WTC11 (cell line): Measurements from ENCODE around the gene GFOD2. TPM values are rescaled to one million over a fixed set of nuclear protein-coding genes. Genes with fewer than 3 reads are reported as not detected.

ENCODE experiments used
- ATAC-seq: fragments of 200-7000 bp; cut with Tn5 transposase; 2 replicates; pipeline ENCODE4 v1.10.0; 2021; ENCODE audit warnings: mild to moderate bottlenecking, moderate library complexity
- CTCF ChIA-PET: fragments of 300-600 bp; sonication (Branson Sonifier 250); formaldehyde crosslinking; loops from one replicate; lab custom pipeline; 2021; ENCODE audit warnings: antibody characterized with exemption; lab: Charles Lee
- POLR2A ChIA-PET: fragments of 350-600 bp; sonication (Branson Sonifier 250); formaldehyde crosslinking; loops from one replicate; lab custom pipeline; 2021; ENCODE audit warnings: antibody characterized with exemption; lab: Charles Lee
- DNase-seq: peaks from one replicate; pipeline ENCODE4 v3.0.0; 2021; ENCODE audit warnings: low spot score
- H3K27ac Mint-ChIP-seq: 2 replicates; pipeline ENCODE4 v1.8.0; 2021; ENCODE audit warnings: mixed read lengths
- H3K27me3 Mint-ChIP-seq: 2 replicates; pipeline ENCODE4 v1.8.0; 2021; ENCODE audit warnings: low read depth, mild to moderate bottlenecking, moderate library complexity, mixed read lengths
- H3K36me3 Mint-ChIP-seq: 2 replicates; pipeline ENCODE4 v1.8.0; 2021; ENCODE audit warnings: mixed read lengths
- H3K4me1 Mint-ChIP-seq: 2 replicates; pipeline ENCODE4 v1.8.0; 2022; ENCODE audit warnings: mixed read lengths
- H3K4me3 Mint-ChIP-seq: 2 replicates; pipeline ENCODE4 v1.8.0; 2021; ENCODE audit warnings: mild to moderate bottlenecking, moderate library complexity, mixed read lengths
- H3K9me3 Mint-ChIP-seq: 2 replicates; pipeline ENCODE4 v1.8.0; 2021; ENCODE audit warnings: mixed read lengths
- ATF1 ChIP-seq: sonication (generic); formaldehyde crosslinking; IDR thresholded peaks from 2 replicates; pipeline ENCODE4 v1.8.1; 2023; ENCODE audit warnings: mild to moderate bottlenecking, moderate library complexity, missing genetic modification reagents
- CREM ChIP-seq: sonication (generic); formaldehyde crosslinking; IDR thresholded peaks from 2 replicates; pipeline ENCODE4 v1.8.1; 2022; ENCODE audit warnings: mild to moderate bottlenecking, missing genetic modification reagents, moderate library complexity
- ESRRA ChIP-seq: sonication (generic); formaldehyde crosslinking; IDR thresholded peaks from 2 replicates; pipeline ENCODE4 v1.8.1; 2022; ENCODE audit warnings: mild to moderate bottlenecking, missing genetic modification reagents, borderline replicate concordance
- HMGXB4 ChIP-seq: sonication (generic); formaldehyde crosslinking; IDR thresholded peaks from 2 replicates; pipeline ENCODE4 v1.8.1; 2023; ENCODE audit warnings: mild to moderate bottlenecking, moderate library complexity, missing genetic modification reagents
- MYBL2 ChIP-seq: sonication (generic); formaldehyde crosslinking; IDR thresholded peaks from 2 replicates; pipeline ENCODE4 v1.8.1; 2023; ENCODE audit warnings: mild to moderate bottlenecking, moderate library complexity, missing genetic modification reagents
- NFE2L1 ChIP-seq: sonication (generic); formaldehyde crosslinking; IDR thresholded peaks from 2 replicates; pipeline ENCODE4 v1.8.1; 2023; ENCODE audit warnings: missing genetic modification reagents
- RORB ChIP-seq: fragments of 250-450 bp; sonication (Bioruptor Pico); IDR thresholded peaks from 2 replicates; pipeline ENCODE4 v1.9.0; 2021; ENCODE audit warnings: mild to moderate bottlenecking
- SOX15 ChIP-seq: fragments of 250-450 bp; sonication (Bioruptor Pico); IDR thresholded peaks from 2 replicates; pipeline ENCODE4 v1.9.0; 2021; ENCODE audit warnings: mild to moderate bottlenecking
- total RNA-seq: library from RNA; stranded (reverse); gene quantifications from 3 replicates; pipeline ENCODE4 v1.2.3, GENCODE V29; 2021
- TF ChIP-seq, protein P1 (sequence below): fragments of 250-450 bp; sonication (Bioruptor Pico); IDR thresholded peaks from 2 replicates; pipeline ENCODE4 v1.9.0; 2021; ENCODE audit warnings: mild to moderate bottlenecking, borderline replicate concordance
- TF ChIP-seq, protein P2 (sequence below): sonication (generic); formaldehyde crosslinking; conservative IDR thresholded peaks from 2 replicates; pipeline ENCODE4 v1.8.1; 2022; ENCODE audit warnings: mild to moderate bottlenecking, missing genetic modification reagents

The GFOD2 gene
- total RNA-seq, 1 experiment from 2014 or later = 29.5 TPM

GRCh38 chr16:67664258-67664657, 54.9 kb downstream of the GFOD2 start (continued):
- TF ChIP-seq, protein P1, sequence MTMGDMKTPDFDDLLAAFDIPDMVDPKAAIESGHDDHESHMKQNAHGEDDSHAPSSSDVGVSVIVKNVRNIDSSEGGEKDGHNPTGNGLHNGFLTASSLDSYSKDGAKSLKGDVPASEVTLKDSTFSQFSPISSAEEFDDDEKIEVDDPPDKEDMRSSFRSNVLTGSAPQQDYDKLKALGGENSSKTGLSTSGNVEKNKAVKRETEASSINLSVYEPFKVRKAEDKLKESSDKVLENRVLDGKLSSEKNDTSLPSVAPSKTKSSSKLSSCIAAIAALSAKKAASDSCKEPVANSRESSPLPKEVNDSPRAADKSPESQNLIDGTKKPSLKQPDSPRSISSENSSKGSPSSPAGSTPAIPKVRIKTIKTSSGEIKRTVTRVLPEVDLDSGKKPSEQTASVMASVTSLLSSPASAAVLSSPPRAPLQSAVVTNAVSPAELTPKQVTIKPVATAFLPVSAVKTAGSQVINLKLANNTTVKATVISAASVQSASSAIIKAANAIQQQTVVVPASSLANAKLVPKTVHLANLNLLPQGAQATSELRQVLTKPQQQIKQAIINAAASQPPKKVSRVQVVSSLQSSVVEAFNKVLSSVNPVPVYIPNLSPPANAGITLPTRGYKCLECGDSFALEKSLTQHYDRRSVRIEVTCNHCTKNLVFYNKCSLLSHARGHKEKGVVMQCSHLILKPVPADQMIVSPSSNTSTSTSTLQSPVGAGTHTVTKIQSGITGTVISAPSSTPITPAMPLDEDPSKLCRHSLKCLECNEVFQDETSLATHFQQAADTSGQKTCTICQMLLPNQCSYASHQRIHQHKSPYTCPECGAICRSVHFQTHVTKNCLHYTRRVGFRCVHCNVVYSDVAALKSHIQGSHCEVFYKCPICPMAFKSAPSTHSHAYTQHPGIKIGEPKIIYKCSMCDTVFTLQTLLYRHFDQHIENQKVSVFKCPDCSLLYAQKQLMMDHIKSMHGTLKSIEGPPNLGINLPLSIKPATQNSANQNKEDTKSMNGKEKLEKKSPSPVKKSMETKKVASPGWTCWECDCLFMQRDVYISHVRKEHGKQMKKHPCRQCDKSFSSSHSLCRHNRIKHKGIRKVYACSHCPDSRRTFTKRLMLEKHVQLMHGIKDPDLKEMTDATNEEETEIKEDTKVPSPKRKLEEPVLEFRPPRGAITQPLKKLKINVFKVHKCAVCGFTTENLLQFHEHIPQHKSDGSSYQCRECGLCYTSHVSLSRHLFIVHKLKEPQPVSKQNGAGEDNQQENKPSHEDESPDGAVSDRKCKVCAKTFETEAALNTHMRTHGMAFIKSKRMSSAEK (CRISPR knock-in tag) = no peak

DNA sequence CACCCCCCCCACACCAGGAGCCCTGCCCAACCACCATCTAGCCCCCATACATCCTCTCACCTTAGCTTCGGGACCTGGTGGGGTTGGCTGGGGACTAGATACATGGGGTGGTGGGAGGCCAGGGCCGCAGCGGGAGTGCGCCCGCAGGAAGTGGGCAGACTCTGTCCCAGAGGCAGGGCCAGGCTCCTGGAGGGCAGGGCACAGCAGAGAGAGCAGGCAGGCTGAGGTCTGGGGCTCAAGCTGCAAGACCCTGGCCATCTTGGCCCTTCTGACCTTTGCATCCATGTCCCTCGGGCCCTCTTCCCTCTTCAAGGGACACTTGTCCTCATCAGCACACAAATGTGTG, 55.3 kb downstream of the GFOD2 start:
- CTCF ChIA-PET = interaction anchor here (0.6 to 10.3 kb wide), 30 partner anchors 9 to 421 kb away, joined by 3 to 137 read pairs (median 5); partner anchors contain the start of genes CARMIL2, CTCF, DDX28 and DUS2
- Mint-ChIP-seq H3K4me3 (no peak overlapping the region), H3K27ac (no peak overlapping the region), H3K36me3 (no peaks in the 10 kb centered on the region), H3K27me3 (peaks cover 6% of the 10 kb centered on the region), H3K9me3 (no peaks in the 10 kb centered on the region), H3K4me1 (peaks cover 25% of the 10 kb centered on the region)
- DNase-seq (no peak), ATAC-seq (no peak)
- POLR2A ChIA-PET = interaction anchor here (0.7 kb wide), 1 partner anchor 123 kb away, joined by 3 read pairs; no protein-coding TSS in a partner anchor
- TF ChIP-seq SOX15 (no peak), HMGXB4 (CRISPR knock-in tag) (0 out of 2 replicates have a peak, but pooled peaks have one; percentile 13)
- TF ChIP-seq, protein P2, sequence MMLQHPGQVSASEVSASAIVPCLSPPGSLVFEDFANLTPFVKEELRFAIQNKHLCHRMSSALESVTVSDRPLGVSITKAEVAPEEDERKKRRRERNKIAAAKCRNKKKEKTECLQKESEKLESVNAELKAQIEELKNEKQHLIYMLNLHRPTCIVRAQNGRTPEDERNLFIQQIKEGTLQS (CRISPR knock-in tag) = no peak

- CTCF ChIA-PET = interaction anchor here (0.6 to 10.3 kb wide), 39 partner anchors 9 to 421 kb away, joined by 3 to 137 read pairs (median 4); partner anchors contain the start of genes ATP6V0D1, CARMIL2, CTCF and DDX28
- Mint-ChIP-seq H3K4me1 (peaks cover 26% of the 10 kb centered on the region), H3K27me3 (peaks cover 6% of the 10 kb centered on the region), H3K36me3 (no peaks in the 10 kb centered on the region), H3K4me3 (peak overlapping the region; percentile 43; the same call in 1 of the 2 replicates)
- ATAC-seq = peak; percentile 1; the same call in 1 of the 2 replicates
- POLR2A ChIA-PET = interaction anchor here (0.7 to 1.3 kb wide), 2 partner anchors 100 to 124 kb away, joined by 3 read pairs; no protein-coding TSS in a partner anchor
- 0 out of 2 replicates have a peak, but pooled peaks have one; percentile 25 for TF ChIP-seq ESRRA (CRISPR knock-in tag)
- 0 out of 2 replicates have a peak, but pooled peaks have one; percentile 21 for TF ChIP-seq CREM (CRISPR knock-in tag)
- TF ChIP-seq MYBL2 = no peak
- TF ChIP-seq HMGXB4 (CRISPR knock-in tag) = 0 out of 2 replicates have a peak, but pooled peaks have one; percentile 4
- TF ChIP-seq RORB (CRISPR knock-in tag) = no peak
- TF ChIP-seq, all 79 proteins: peak for 3
- DNase-seq = peak; percentile 81
- no peaks in the 10 kb centered on the region for H3K9me3 Mint-ChIP-seq
- H3K27ac Mint-ChIP-seq = no peak overlapping the region
These were observed 55.8 kb downstream of the GFOD2 start for GRCh38 chr16:67663151-67663876.

- TF ChIP-seq ATF1 (CRISPR knock-in tag) (0 out of 2 replicates have a peak, but pooled peaks have one; percentile 12), NFE2L1 (CRISPR knock-in tag) (no peak)
- peaks cover 26% of the 10 kb centered on the region for H3K4me1 Mint-ChIP-seq
- no peak for DNase-seq
- ChIA-PET POLR2A (interaction anchor here (1.3 kb wide), 1 partner anchor 100 kb away, joined by 3 read pairs; no protein-coding TSS in a partner anchor), CTCF (interaction anchor here (0.7 to 10.3 kb wide), 33 partner anchors 8 to 281 kb away, joined by 3 to 137 read pairs (median 5); partner anchors contain the start of genes ATP6V0D1, CARMIL2, CTCF and EDC4)
- no peak overlapping the region for H3K27ac Mint-ChIP-seq
- no peak for ATAC-seq
- H3K36me3 Mint-ChIP-seq = no peaks in the 10 kb centered on the region
- H3K9me3 Mint-ChIP-seq = no peaks in the 10 kb centered on the region
- peak overlapping the region; percentile 43; the same call in 1 of the 2 replicates for H3K4me3 Mint-ChIP-seq
- peaks cover 6% of the 10 kb centered on the region for H3K27me3 Mint-ChIP-seq
These were observed 56.5 kb downstream of the GFOD2 start for GRCh38 chr16:67662653-67663010.
